Measurements from ENCODE around the gene LRRC23.

LRRC23 gene

GRCh38 chr12:6943722-6944380 lies 39.2 kb downstream of the LRRC23 start, which contains the start of the genes C12orf57 and RNU7-1:
Gene C12orf57 (plus strand): TSS chr12:6944022. CDS start chr12:6944122, 100 bp downstream.
Gene RNU7-1 (plus strand): TSS chr12:6943816.
- DNase-seq (ENCODE audit: low spot score): peak; percentile 86

- DNase-seq (ENCODE audit: low spot score): peak; percentile 85
These were observed 40.0 kb downstream of the LRRC23 start for GRCh38 chr12:6944381-6945186.

- no peak for DNase-seq (ENCODE audit: low spot score)
These were observed 41.0 kb downstream of the LRRC23 start for GRCh38 chr12:6945613-6946012.

GRCh38 chr12:6946033-6946919 lies 41.7 kb downstream of the LRRC23 start:
- DNase-seq (ENCODE audit: low spot score): no peak

GRCh38 chr12:6946920-6947374 lies 42.3 kb downstream of the LRRC23 start:
- DNase-seq (ENCODE audit: low spot score): no peak

- DNase-seq (ENCODE audit: low spot score): no peak
These were observed 43.0 kb downstream of the LRRC23 start for GRCh38 chr12:6947615-6948014.

- peak; percentile 57 for DNase-seq (ENCODE audit: low spot score)
These were observed 44.4 kb downstream of the LRRC23 start for GRCh38 chr12:6948873-6949594.

GRCh38 chr12:6950401-6950801 lies 45.8 kb downstream of the LRRC23 start:
- no peak for DNase-seq (ENCODE audit: low spot score)

GRCh38 chr12:6950811-6951540 lies 46.4 kb downstream of the LRRC23 start, which contains the start of gene PTPN6:
Gene PTPN6 (plus strand): TSS chr12:6951356. CDS start chr12:6951513, 157 bp downstream.
- no peak for DNase-seq (ENCODE audit: low spot score)

GRCh38 chr12:6951551-6952120 lies 47.0 kb downstream of the LRRC23 start:
- DNase-seq (ENCODE audit: low spot score): no peak

- DNase-seq (ENCODE audit: low spot score): no peak
These were observed 47.7 kb downstream of the LRRC23 start for GRCh38 chr12:6952121-6952862.

GRCh38 chr12:6952863-6953441 lies 48.3 kb downstream of the LRRC23 start:
- DNase-seq (ENCODE audit: low spot score): no peak

GRCh38 chr12:6953442-6954315 lies 49.1 kb downstream of the LRRC23 start:
- DNase-seq (ENCODE audit: low spot score): no peak

GRCh38 chr12:6954316-6955107 lies 49.9 kb downstream of the LRRC23 start:
- no peak for DNase-seq (ENCODE audit: low spot score)

GRCh38 chr12:6955108-6956020 lies 50.7 kb downstream of the LRRC23 start:
- DNase-seq (ENCODE audit: low spot score): no peak

- no peak for DNase-seq (ENCODE audit: low spot score)
These were observed 51.6 kb downstream of the LRRC23 start for GRCh38 chr12:6956021-6956727.
